ACHN (cell line): Measurements from ENCODE around the gene DDX50.
A peak's percentile ranks its signal among the peaks of the same experiment; 100 is the strongest.
"Not testable (repeated sequence)": the region's sequence is repeated elsewhere in the genome, so short reads cannot be mapped to it uniquely, and the experiment has no call there.

ENCODE experiments used
- DNase-seq: peaks from one replicate; pipeline ENCODE4 v3.0.0-alpha.2; 2015
- in situ Hi-C: cut with HindIII; loops from 2 replicates; pipeline ENCODE4 v1.10.0; 2017; ENCODE audit warnings: low sequenced_read_pairs, low pct_ligation_motif_present, low pct_unique_long_range_greater_than_20kb

The DDX50 gene

DNA sequence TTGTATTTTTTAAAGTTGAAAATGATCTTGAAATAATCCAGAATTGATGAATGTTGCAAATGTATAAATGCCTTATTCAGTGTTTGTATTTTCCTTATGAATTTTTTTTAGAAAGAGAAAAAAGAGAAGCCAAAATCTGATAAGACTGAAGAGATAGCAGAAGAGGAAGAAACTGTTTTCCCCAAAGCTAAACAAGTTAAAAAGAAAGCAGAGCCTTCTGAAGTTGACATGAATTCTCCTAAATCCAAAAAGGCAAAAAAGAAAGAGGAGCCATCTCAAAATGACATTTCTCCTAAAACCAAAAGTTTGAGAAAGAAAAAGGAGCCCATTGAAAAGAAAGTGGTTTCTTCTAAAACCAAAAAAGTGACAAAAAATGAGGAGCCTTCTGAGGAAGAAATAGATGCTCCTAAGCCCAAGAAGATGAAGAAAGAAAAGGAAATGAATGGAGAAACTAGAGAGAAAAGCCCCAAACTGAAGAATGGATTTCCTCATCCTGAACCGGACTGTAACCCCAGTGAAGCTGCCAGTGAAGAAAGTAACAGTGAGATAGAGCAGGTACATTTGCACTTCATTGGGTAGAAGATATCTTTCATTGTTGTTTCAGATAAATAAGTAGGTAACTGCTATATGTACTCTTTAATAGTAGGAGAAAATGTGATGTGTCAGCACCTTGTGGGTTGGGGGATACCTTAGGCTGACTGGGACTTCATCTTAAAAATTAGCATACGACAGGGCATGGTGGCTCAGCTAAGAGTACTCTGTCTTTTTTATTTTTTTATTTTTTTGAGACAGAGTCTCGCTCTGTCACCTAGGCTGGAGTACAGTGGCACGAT is 58.8 kb downstream of the DDX50 start:
- DNase-seq: no peak
- in situ Hi-C loops: no loop called here

DNA sequence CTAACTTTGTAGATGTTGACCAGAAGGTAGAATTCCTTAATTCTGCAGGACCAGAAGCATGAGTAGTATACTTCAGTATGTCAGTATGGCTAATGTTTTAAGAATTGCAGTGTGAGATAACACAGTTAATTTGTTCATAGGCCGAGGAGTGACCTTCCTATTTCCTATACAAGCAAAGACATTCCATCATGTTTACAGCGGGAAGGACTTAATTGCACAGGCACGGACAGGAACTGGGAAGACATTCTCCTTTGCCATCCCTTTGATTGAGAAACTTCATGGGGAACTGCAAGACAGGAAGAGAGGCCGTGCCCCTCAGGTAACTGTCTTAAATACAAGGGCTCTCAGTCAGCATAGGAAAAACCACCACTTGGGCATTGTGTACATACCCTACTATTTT is 62.0 kb downstream of the DDX50 start:
- DNase-seq: no peak
- in situ Hi-C loops: no loop called here

DNA sequence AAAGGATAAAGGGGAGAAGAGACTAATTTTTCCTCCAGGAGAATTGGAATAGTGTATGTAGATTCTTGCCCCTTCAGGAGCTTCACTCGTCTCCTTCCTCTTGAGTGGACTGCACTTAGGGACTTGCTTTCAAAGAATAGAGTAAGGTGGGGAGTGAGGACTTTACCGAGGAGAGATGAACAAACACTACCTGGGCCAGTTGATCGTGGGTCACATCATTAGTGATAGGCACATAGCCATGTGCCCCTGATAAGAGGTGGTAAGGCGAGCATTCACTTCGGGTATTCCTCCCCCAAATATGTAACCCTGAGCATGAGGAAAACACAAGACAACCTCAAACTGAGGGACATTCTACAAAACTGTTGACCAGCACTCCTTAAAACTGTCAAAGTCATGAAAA is 72.9 kb downstream of the DDX50 start:
- in situ Hi-C loops: no loop called here
- DNase-seq: no peak

DNA sequence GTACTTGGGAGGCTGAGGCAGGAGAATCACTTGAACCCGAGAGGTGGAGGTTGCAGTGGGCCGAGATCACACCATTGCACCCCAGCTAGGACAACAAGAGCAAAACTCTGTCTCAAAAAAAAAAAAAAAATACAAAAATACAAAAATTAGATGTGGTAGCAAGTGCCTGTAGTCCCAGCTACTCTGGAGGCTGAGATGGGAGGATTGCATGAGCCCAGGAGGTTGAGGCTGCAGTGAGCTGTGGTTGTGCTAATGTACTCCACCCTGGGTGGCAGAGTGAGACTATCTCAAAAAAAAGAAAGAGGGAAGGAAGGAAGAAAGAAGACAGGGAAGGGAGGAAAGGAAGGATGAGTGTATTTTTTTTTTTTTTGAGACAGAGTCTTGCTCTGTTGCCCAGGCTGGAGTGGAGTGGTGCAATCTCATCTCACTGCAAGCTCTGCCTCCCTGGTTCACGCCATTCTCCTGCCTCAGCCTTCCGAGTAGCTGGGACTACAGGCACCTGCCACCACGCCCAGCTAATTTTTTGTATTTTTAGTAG is 74.9 kb downstream of the DDX50 start:
- in situ Hi-C loops: not testable (repeated sequence)

DNA sequence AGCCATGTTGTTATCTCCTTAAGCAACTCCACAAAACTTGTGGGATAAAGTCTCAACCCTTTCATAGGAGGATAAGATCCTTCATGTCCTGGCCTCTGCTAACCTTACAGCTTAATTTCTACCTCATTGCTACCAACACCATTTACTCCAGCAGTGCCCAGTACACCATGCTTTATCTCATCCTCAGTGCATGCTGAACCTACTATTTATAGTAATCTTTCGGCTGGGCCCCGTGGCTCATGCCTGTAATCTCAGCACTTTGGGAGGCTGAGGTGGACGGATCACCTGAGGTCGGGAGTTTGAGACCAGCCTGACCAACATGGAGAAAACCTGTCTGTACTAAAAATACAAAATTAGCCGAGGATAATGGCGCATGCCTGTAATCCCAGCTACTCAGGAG is 78.6 kb downstream of the DDX50 start:
- in situ Hi-C loops, DNase-seq: not testable (repeated sequence)

More for the DNA sequence above, 74.9 kb downstream of the DDX50 start:
- not testable (repeated sequence) for DNase-seq

DNA sequence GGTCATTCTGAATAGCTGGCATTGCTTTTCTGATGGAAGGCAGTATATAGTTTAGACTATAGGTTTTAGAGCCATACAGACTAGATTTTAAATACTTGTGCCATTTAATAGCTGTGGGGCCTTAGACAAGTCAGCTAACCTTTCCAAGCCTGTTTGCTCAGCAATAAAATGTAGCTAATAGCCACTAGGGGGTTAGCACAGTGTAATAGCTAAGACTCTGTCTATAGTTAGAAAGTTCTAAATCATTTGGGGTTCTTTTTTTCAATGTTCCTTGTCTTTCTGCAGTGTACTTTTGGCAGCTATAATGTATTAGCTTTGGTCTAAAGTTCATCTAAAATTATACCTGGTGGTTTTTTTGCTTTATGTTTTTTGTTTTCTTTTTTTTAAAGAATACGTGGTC is 80.0 kb downstream of the DDX50 start:
- in situ Hi-C loops: no loop called here

DNA sequence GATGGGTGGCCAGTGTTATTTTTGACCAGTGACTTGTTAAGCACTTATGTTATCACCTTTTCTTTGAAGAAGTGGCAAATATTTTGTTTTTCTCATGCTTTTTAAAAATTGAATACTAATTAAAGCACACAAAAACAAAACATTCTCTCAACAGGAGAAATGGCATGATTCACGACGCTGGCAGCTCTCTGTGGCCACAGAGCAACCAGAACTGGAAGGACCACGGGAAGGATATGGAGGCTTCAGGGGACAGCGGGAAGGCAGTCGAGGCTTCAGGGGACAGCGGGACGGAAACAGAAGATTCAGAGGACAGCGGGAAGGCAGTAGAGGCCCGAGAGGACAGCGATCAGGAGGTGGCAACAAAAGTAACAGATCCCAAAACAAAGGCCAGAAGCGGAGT is 81.3 kb downstream of the DDX50 start:
- in situ Hi-C loops: no loop called here
- DNase-seq: no peak

More for the DNA sequence above, 80.0 kb downstream of the DDX50 start:
- peak; percentile 35 for DNase-seq

DNA sequence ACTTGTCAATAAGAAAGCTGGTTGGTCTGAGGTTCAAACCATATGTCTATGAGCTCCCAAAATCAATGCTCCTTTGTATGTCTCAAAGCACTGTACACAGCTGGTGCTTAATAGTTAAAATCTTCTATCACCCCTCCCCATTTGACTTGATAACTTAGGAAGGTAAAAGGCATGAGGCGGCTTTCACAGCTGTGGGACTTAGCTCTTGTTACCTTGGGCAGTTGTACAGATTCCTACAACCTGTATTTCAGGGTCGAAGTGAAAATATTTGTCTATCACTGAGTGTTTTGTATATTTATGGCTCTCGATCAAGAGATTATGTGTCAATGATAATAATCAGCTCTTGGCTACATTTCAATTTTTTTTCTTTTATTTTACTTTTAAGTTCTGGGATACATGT is 86.5 kb downstream of the DDX50 start:
- no peak for DNase-seq
- in situ Hi-C loops: no loop called here

DNA sequence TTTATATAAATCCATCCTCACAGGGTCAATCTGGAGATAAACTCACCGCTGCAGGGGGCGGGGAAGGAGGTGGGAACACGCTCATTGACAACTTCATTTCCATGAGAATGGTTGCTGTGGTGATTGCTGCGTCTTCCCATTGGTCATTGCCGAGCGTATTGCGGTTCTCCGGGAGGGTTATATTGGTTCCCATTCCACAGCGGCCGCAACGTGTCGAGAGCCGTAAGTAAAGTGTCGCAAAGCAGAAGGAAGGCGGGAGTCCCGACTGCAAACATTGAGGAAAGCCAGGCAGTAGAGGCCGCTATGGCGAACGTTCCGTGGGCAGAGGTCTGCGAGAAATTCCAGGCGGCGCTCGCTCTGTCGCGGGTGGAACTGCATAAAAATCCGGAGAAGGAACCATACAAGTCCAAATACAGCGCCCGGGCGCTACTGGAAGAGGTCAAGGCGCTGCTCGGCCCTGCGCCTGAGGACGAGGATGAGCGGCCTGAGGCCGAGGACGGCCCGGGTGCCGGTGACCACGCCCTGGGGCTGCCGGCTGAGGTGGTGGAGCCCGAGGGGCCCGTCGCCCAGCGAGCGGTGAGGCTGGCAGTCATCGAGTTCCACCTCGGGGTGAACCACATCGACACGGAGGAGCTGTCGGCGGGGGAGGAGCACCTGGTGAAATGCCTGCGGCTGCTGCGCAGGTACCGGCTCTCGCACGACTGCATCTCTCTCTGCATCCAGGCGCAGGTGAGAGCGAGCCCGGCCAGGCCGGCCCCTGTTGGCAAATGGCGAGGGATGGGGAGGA is 87.6 kb downstream of the DDX50 start, which contains the start of gene KIFBP:
Gene KIFBP (plus strand): TSS at position 274 of the 787 bp plus-strand sequence. CDS start 30 bp downstream, at position 304.
- DNase-seq: peak; percentile 99
- in situ Hi-C loops: no loop called here

DNA sequence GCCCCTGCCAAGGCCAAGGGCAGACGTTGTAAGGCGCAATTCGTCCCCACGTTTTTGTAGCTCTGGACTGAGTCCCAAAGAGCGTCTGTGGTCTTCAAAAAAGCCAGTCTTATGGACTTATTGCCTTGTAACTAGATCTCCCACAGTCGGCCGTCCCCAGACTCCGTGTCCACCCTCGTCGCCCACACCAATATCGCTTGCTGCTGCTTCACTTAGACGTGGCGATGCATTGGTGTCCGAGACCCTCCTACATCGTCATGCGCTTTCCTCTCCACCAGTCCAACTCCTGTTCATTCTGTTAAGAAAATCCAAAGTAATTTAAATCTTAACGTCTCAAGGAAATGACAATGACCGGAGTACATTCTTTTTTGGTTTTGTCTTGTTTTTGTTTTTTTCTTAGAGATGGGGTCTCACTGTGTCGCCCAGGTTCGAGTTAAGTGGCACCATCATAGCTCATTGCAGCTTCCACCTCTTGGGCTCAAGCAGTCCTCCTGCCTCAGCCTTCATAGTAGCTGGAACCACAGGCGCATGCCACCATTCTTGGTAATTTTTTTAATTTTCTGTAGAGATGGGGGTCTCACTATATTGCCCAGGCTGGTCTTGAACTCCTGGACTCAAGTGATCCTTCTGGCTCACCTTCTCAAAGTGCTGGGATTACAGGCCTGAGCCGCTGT is 88.3 kb downstream of the DDX50 start:
- in situ Hi-C loops: no loop called here
- DNase-seq: peak; percentile 40

DNA sequence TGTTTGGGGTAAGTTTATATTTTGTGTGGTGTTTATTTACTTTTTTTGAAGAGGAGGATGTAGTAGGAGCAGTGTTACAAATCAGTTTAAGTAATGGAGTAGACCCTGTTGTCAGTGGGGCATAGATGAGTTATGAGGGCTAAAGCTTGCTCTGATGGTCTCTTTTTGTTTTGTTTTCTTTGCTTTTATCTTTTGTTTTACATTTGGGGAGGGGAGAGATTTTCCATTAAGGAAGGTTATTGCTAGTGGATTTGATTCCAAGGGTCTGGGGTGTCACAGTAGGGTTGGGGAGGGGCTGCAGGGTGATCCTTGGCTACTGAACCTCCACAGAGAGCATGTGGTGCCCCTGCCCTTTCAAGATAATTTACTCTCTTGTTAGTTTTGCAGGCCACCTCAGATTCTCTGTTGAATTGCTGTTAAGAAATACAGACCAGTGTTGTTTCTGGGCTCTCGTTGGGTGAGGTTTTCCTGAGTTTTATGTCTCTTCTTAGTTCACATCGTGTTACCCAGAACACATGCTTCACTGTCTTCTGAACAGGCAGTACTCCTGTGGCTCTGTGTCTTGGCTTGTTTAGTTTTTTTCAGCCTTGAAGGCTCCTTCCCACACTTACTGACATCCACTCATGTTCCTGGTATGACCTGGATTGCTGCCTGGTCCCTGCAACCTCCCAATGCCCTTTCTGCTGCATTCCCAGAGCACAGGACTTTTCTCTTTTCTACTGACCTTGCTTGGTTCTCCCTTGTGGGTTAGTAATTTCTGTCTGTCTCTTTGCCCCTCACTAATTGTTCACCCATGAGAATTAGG is 91.7 kb downstream of the DDX50 start:
- DNase-seq: peak; percentile 51
- in situ Hi-C loops: no loop called here
